Smooth muscle cell (in vitro differentiated cells): ENCODE results near the gene CA10. TPM values are rescaled to one million over a fixed set of nuclear protein-coding genes. Genes with fewer than 3 reads are reported as not detected.

Experiments
- DNase-seq: peaks from one replicate; lab custom pipeline; 2025; ENCODE audit not compliant: unreplicated experiment; lab: John Stamatoyannopoulos, UW
- H2AFZ ChIP-seq: fragments of 200-600 bp; sonication (generic); 2 replicates; pipeline ENCODE4 v1.6.0; 2016; ENCODE audit warnings: antibody characterized with exemption, low read depth, mild to moderate bottlenecking
- H3F3A ChIP-seq: fragments of 200-600 bp; sonication (generic); 2 replicates; pipeline ENCODE4 v1.6.0; 2017; ENCODE audit warnings: antibody characterized with exemption, low read depth
- H3K27ac ChIP-seq: fragments of 200-600 bp; sonication (generic); 2 replicates; pipeline ENCODE4 v1.5.1; 2016; ENCODE audit warnings: low read depth, mild to moderate bottlenecking
- H3K27me3 ChIP-seq: fragments of 200-600 bp; sonication (generic); 2 replicates; pipeline ENCODE4 v1.6.1; 2016; ENCODE audit warnings: low read depth, mild to moderate bottlenecking
- H3K36me3 ChIP-seq: fragments of 200-600 bp; sonication (generic); 2 replicates; pipeline ENCODE4 v1.5.1; 2016; ENCODE audit warnings: low read depth
- H3K4me1 ChIP-seq: fragments of 200-600 bp; sonication (generic); 2 replicates; pipeline ENCODE4 v1.5.1; 2016; ENCODE audit warnings: low read depth
- H3K4me2 ChIP-seq: fragments of 200-600 bp; sonication (generic); 2 replicates; pipeline ENCODE4 v1.6.0; 2016; ENCODE audit warnings: mild to moderate bottlenecking
- H3K4me3 ChIP-seq: fragments of 200-600 bp; sonication (generic); 2 replicates; pipeline ENCODE4 v1.5.1; 2016; ENCODE audit warnings: mild to moderate bottlenecking
- H3K79me2 ChIP-seq: fragments of 200-600 bp; sonication (generic); 2 replicates; pipeline ENCODE4 v1.6.0; 2016; ENCODE audit warnings: low read depth, mild to moderate bottlenecking
- H3K9ac ChIP-seq: fragments of 200-600 bp; sonication (generic); 2 replicates; pipeline ENCODE4 v1.6.0; 2016; ENCODE audit warnings: low read depth
- H3K9me3 ChIP-seq: fragments of 200-600 bp; sonication (generic); replicated peaks from 2 replicates; pipeline ENCODE4 v1.5.1; 2016; ENCODE audit warnings: low read depth
- H4K20me1 ChIP-seq: fragments of 200-600 bp; sonication (generic); 2 replicates; pipeline ENCODE4 v1.6.0; 2016; ENCODE audit warnings: low read depth
- CTCF ChIP-seq: fragments of 200-600 bp; sonication (generic); IDR thresholded peaks from 2 replicates; pipeline ENCODE4 v1.5.1; 2017; ENCODE audit warnings: borderline replicate concordance, mild to moderate bottlenecking, antibody characterized with exemption; ENCODE audit not compliant: insufficient read depth, poor library complexity, severe bottlenecking
- WGBS: methylation state at CpG from one replicate; pipeline ENCODE4 v1.1.7; 2016; ENCODE audit warnings: low lambda C conversion rate; 5-methylcytosine and 5-hydroxymethylcytosine counted together
- polyA plus RNA-seq: library from polyadenylated mRNA; unstranded; fragments of >200 nt; fragmentation: Nextera tagmentation; extraction: Ambion mirVana; gene quantifications from 2 replicates; pipeline ENCODE4 v1.2.1, GENCODE V29; 2016
- total RNA-seq: library from RNA; depleted of rRNA; stranded (reverse); fragments of >200 nt; gene quantifications from 2 replicates; pipeline ENCODE4 v1.2.3, GENCODE V29; 2014

CA10 gene
- total and polyA plus RNA-seq, 2 experiments from 2014 or later, result 0.54 TPM; not detected in 1

- H3K4me1 ChIP-seq, result no peaks in the 10 kb centered on the region
- no peaks in the 10 kb centered on the region for H3K36me3 ChIP-seq
- H3K79me2 ChIP-seq, result no peaks in the 10 kb centered on the region
- no peak overlapping the region for H3K9ac ChIP-seq
- no peaks in the 10 kb centered on the region for H3K27me3 ChIP-seq
- no peak overlapping the region for H2AFZ ChIP-seq
- H4K20me1 ChIP-seq, result no peaks in the 10 kb centered on the region
- H3K4me2 ChIP-seq, result no peak overlapping the region
- 78% methylated on average over 2 of the region's 2 CpGs for WGBS
- H3K27ac ChIP-seq, result no peak overlapping the region
- no peak overlapping the region for H3K4me3 ChIP-seq
- DNase-seq, result no peak
- TF ChIP-seq CTCF, result no peak
- H3K9me3 ChIP-seq, result no peaks in the 10 kb centered on the region
- H3F3A ChIP-seq, result no peaks in the 10 kb centered on the region
These were observed 473.1 kb downstream of the CA10 start for GRCh38 chr17:51685287-51685909.

- H2AFZ ChIP-seq, result no peak overlapping the region
- no peak overlapping the region for H3K4me3 ChIP-seq
- TF ChIP-seq CTCF, result no peak
- no peak for DNase-seq
- H3K9ac ChIP-seq, result no peak overlapping the region
- no peaks in the 10 kb centered on the region for H3K27me3 ChIP-seq
- no peaks in the 10 kb centered on the region for H3K4me1 ChIP-seq
- H3K27ac ChIP-seq, result no peak overlapping the region
- no peak overlapping the region for H3K4me2 ChIP-seq
- H3K79me2 ChIP-seq, result no peaks in the 10 kb centered on the region
- no peaks in the 10 kb centered on the region for H3K36me3 ChIP-seq
- 56% methylated on average over 5 of the region's 5 CpGs for WGBS
- no peaks in the 10 kb centered on the region for H3K9me3 ChIP-seq
- H4K20me1 ChIP-seq, result no peaks in the 10 kb centered on the region
- H3F3A ChIP-seq, result no peaks in the 10 kb centered on the region
These were observed 474.3 kb downstream of the CA10 start for GRCh38 chr17:51684214-51684613.

GRCh38 chr17:51683291-51683690 lies 475.2 kb downstream of the CA10 start:
- H3F3A ChIP-seq, result no peaks in the 10 kb centered on the region
- WGBS, result 87% methylated on average over 10 of the region's 10 CpGs
- no peak overlapping the region for H2AFZ ChIP-seq

More at GRCh38 chr17:51683291-51683690, 475.2 kb downstream of the CA10 start:
- H3K9me3 ChIP-seq, result no peaks in the 10 kb centered on the region
- no peak overlapping the region for H3K4me3 ChIP-seq
- no peak overlapping the region for H3K27ac ChIP-seq
- H3K9ac ChIP-seq, result no peak overlapping the region
- no peaks in the 10 kb centered on the region for H3K4me1 ChIP-seq
- no peak for DNase-seq
- H4K20me1 ChIP-seq, result no peaks in the 10 kb centered on the region
- H3K4me2 ChIP-seq, result no peak overlapping the region
- no peaks in the 10 kb centered on the region for H3K27me3 ChIP-seq
- H3K36me3 ChIP-seq, result no peaks in the 10 kb centered on the region
- no peaks in the 10 kb centered on the region for H3K79me2 ChIP-seq
- no peak for TF ChIP-seq CTCF
